Upper lobe of right lung (tissue), 1 donor: ENCODE data around the gene RASGRP3. TPM values are rescaled to one million over a fixed set of nuclear protein-coding genes. Genes with fewer than 3 reads are reported as not detected.

Experiments used
- ATAC-seq: fragments of 200-7000 bp; cut with Tn5 transposase; one replicate; pipeline ENCODE4 v1.9.1; 2020; ENCODE audit warnings: mild to moderate bottlenecking, moderate library complexity
- DNase-seq: peaks from one replicate; pipeline ENCODE4 v3.0.0-alpha.2; 2020
- H3K27ac ChIP-seq: fragments of 200-600 bp; one replicate; pipeline ENCODE4 v1.8.0; 2022
- H3K27me3 ChIP-seq: fragments of 200-600 bp; one replicate; pipeline ENCODE4 v1.8.0; 2022; ENCODE audit warnings: mild to moderate bottlenecking
- H3K36me3 ChIP-seq: fragments of 200-600 bp; one replicate; pipeline ENCODE4 v1.8.0; 2022
- H3K4me1 ChIP-seq: fragments of 200-600 bp; one replicate; pipeline ENCODE4 v1.8.0; 2022
- H3K4me3 ChIP-seq: fragments of 200-600 bp; one replicate; pipeline ENCODE4 v1.8.0; 2022; ENCODE audit warnings: mild to moderate bottlenecking
- H3K9me3 ChIP-seq: fragments of 200-600 bp; one replicate; pipeline ENCODE4 v1.8.0; 2022
- intact Hi-C: fragments of 100-400 bp; cut with DNase I; formaldehyde crosslinking; loops from one replicate; pipeline ENCODE4 v1.11.0; 2022
- total RNA-seq: library from RNA; stranded (reverse); fragmentation: NEBNext Ultra II Directional; extraction: Animal tissue kit (Norgen Biotek cat#: 25700); gene quantifications from one replicate; pipeline ENCODE4 v1.2.1, GENCODE V29; 2021
- TF ChIP-seq, protein P1 (sequence below): fragments of 200-600 bp; IDR thresholded peaks from one replicate; pipeline ENCODE4 v1.8.0; 2022; ENCODE audit warnings: antibody characterized with exemption
- donor health status: DM: no; HTN: yes; CAD: no; lungs with severe emphysema.

RASGRP3 gene
- total RNA-seq, 1 donor from 2014 or later = 13.6 TPM

- H3K27ac ChIP-seq = no peak overlapping the region
- ATAC-seq = no peak
- H3K4me1 ChIP-seq = no peaks in the 10 kb centered on the region
- TF ChIP-seq, protein P1, sequence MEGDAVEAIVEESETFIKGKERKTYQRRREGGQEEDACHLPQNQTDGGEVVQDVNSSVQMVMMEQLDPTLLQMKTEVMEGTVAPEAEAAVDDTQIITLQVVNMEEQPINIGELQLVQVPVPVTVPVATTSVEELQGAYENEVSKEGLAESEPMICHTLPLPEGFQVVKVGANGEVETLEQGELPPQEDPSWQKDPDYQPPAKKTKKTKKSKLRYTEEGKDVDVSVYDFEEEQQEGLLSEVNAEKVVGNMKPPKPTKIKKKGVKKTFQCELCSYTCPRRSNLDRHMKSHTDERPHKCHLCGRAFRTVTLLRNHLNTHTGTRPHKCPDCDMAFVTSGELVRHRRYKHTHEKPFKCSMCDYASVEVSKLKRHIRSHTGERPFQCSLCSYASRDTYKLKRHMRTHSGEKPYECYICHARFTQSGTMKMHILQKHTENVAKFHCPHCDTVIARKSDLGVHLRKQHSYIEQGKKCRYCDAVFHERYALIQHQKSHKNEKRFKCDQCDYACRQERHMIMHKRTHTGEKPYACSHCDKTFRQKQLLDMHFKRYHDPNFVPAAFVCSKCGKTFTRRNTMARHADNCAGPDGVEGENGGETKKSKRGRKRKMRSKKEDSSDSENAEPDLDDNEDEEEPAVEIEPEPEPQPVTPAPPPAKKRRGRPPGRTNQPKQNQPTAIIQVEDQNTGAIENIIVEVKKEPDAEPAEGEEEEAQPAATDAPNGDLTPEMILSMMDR = no peak
- intact Hi-C loops = no loop called here
- H3K36me3 ChIP-seq = no peaks in the 10 kb centered on the region
- H3K9me3 ChIP-seq = no peaks in the 10 kb centered on the region
- H3K4me3 ChIP-seq = no peak overlapping the region
- no peaks in the 10 kb centered on the region for H3K27me3 ChIP-seq
- DNase-seq = no peak
Measured at GRCh38 chr2:33451214-33451613, 25.2 kb upstream of the RASGRP3 start.

DNA sequence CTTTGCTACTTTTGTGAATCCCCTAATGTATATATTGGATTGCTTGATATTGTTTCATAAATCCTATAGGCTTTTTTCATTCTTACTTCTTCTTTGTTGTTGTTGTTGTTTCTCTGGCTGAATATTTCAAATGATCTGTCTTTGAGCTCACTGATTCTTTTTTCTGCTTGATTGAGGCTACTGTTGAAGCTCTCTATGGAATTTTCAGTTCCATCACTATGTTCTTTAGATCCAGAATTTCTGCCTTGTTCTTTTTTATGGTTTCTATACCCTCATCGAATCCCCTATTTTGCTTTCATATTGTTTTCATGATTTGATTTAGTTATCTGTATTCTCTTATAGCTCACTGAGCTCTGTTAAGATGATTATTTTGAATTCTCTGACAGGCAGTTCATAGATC, 24.6 kb upstream of the RASGRP3 start:
- no peaks in the 10 kb centered on the region for H3K4me1 ChIP-seq
- TF ChIP-seq, protein P1 = no peak

DNA sequence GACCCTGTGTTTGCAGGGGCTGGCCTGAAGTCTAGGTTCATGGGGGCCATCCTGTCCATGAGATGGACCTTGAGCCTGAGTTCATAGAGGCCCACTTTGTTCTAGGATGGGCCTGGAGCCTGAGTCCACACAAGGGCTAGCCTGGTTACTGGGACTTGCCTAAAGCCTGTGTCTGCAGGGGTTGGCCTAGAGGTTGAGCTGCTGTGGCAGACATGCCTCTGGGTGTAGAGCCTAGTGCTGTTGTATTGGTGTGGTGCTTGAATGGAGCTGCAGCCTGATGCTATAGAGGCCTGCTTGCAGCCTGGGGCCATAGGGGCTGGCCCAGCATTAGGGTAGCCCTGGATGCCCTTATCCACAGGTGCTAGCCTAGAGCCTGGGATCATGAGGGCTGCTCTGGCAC, 23.9 kb upstream of the RASGRP3 start:
- no peaks in the 10 kb centered on the region for H3K36me3 ChIP-seq
- H3K4me1 ChIP-seq = peaks cover 3% of the 10 kb centered on the region
- no peak for DNase-seq
- no peaks in the 10 kb centered on the region for H3K9me3 ChIP-seq
- no peak overlapping the region for H3K27ac ChIP-seq
- intact Hi-C loops = no loop called here
- H3K4me3 ChIP-seq = no peak overlapping the region
- no peaks in the 10 kb centered on the region for H3K27me3 ChIP-seq
- TF ChIP-seq, protein P1 = no peak
- no peak for ATAC-seq

More for the DNA sequence above, 24.6 kb upstream of the RASGRP3 start:
- intact Hi-C loops = no loop called here
- H3K27me3 ChIP-seq = no peaks in the 10 kb centered on the region
- DNase-seq = no peak
- no peak overlapping the region for H3K4me3 ChIP-seq
- H3K36me3 ChIP-seq = no peaks in the 10 kb centered on the region
- no peak overlapping the region for H3K27ac ChIP-seq
- H3K9me3 ChIP-seq = no peaks in the 10 kb centered on the region
- ATAC-seq = no peak

DNA sequence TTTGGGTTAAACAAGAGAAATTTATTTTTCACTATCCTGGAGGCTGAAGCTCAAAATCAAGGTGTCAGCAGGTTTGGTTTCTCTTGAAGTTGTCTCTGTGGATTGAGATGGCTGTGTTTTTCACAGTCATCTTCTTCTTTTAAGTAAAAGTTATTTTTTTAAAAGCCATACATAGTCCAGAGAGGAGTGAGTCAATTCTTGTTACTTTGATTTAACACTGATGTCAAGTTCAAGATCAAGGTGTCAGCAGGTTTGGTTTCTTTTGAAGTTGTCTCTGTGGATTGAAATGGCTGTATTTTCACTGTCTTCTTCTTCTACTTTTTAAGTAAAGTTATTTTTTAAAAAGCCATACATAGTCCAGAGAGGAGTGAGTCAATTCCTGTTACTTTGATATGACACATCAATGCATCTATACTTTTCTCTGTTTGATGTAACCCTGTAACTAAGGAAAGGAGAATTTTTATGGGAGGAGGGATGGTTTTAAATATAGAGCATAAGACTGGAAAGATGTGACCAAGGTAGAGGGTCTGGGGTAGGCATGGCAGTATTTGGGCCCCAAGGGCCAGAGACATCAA, 22.5 kb upstream of the RASGRP3 start:
- H3K4me3 ChIP-seq = no peak overlapping the region
- DNase-seq (no peak), ATAC-seq (no peak)
- H3K4me1 ChIP-seq = peaks cover 6% of the 10 kb centered on the region
- intact Hi-C loops = no loop called here
- H3K9me3 ChIP-seq = no peaks in the 10 kb centered on the region
- H3K27ac ChIP-seq = no peak overlapping the region
- no peaks in the 10 kb centered on the region for H3K27me3 ChIP-seq
- H3K36me3 ChIP-seq = no peaks in the 10 kb centered on the region
- TF ChIP-seq, protein P1 = no peak

GRCh38 chr2:33457556-33458247, 18.7 kb upstream of the RASGRP3 start:
- intact Hi-C loops = no loop called here
- ATAC-seq (peak; percentile 81), DNase-seq (no peak)
- H3K36me3 ChIP-seq = no peaks in the 10 kb centered on the region
- H3K4me3 ChIP-seq = no peak overlapping the region
- peaks cover 6% of the 10 kb centered on the region for H3K4me1 ChIP-seq
- H3K27me3 ChIP-seq = no peaks in the 10 kb centered on the region
- no peak overlapping the region for H3K27ac ChIP-seq
- no peaks in the 10 kb centered on the region for H3K9me3 ChIP-seq
- TF ChIP-seq, protein P1 = no peak
